ENCODE results near the gene SPTA1. TPM values are rescaled to one million over a fixed set of nuclear protein-coding genes. Genes with fewer than 3 reads are reported as not detected.

Gene SPTA1
- total and polyA plus RNA-seq, 2 of the 4 experiments (the other 2 are of a cell fraction), result not detected

DNA sequence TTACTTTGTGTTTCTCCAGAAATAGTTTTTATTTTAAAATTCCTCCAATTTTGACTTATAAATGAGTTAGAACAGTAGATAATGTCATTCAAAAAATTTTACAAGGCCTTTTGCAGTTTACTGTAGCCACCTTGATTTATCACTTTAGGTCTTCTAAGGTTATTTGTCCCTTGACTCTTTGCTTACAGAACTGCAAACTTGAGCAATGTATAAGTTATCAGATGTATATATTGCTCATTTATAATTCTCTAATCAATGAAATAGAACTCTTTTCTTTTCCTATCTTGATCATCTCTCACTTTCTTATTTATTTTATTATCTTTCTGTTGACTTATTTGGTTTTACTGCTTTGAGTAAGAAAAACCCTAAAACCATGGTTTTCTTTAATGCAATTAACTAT is 5.8 kb upstream of the SPTA1 start:
- no peak overlapping the region for H3K23ac ChIP-seq (ENCODE audit: low read depth, low read length)
- H2AK5ac ChIP-seq (ENCODE audit: low read depth, low read length), result no peak overlapping the region
- H3K4ac ChIP-seq (ENCODE audit: low read depth, low read length), result no peak overlapping the region
- no peaks in the 10 kb centered on the region for H3K27me3 ChIP-seq (ENCODE audit: control insufficient read depth, insufficient read depth, low read length)
- ChIA-PET CTCF (no interaction called here), POLR2A (ENCODE audit: unreplicated experiment) (no interaction called here)
- BruUV-seq (replicated peaks), result no TSS peak
- no peak overlapping the region for H2AK9ac ChIP-seq (replicated peaks; ENCODE audit: low read depth, low read length, poor library complexity)
- H2BK15ac ChIP-seq (ENCODE audit: low read depth, low read length), result no peak overlapping the region
- no peaks in the 10 kb centered on the region; the same call in 1 of the 2 replicates for H3K9me3 ChIP-seq (ENCODE audit: control insufficient read depth, insufficient read depth, low read length)
- DNase-seq, result no peak
- H4K8ac ChIP-seq (ENCODE audit: low read depth in 2 of 2, low read length in 2 of 2), result no peak overlapping the region
- no peaks in the 10 kb centered on the region for H3K79me1 ChIP-seq (ENCODE audit: low read depth in 1 of 2, low read length in 2 of 2)
- no peak overlapping the region for H4K91ac ChIP-seq (ENCODE audit: insufficient read depth, low read depth, low read length)
- dilution Hi-C loops (cut with HindIII; ENCODE audit: low sequenced_read_pairs, unreplicated experiment), result no loop called here
- no peak overlapping the region for H3K4me3 ChIP-seq (ENCODE audit: insufficient read depth, low read depth, low read length)
- no peak overlapping the region for H3K14ac ChIP-seq (replicated peaks; ENCODE audit: low read depth, low read length)
- H4K5ac ChIP-seq (ENCODE audit: low read depth, low read length), result no peak overlapping the region
- no peaks in the 10 kb centered on the region for H3K9me1 ChIP-seq (ENCODE audit: insufficient read depth, low read length)
- H2BK5ac ChIP-seq (ENCODE audit: low read depth, low read length, poor library complexity, severe bottlenecking), result no peak overlapping the region
- no peak overlapping the region for H3K56ac ChIP-seq (ENCODE audit: extremely low read depth, insufficient read depth, low read length)
- ATAC-seq (ENCODE audit: low read depth), result no peak
- intact Hi-C loops (cut with micrococcal nuclease), result no loop called here
- no peak overlapping the region for H3K27ac ChIP-seq (ENCODE audit: insufficient read depth, low read length)
- TF ChIP-seq POLR2A (IDR thresholded peaks at IDR 0.05; ENCODE audit: low read depth, low read length) (no peak), RAD21 (IDR thresholded peaks at IDR 0.05; ENCODE audit: low read length) (no peak), CHD1 (IDR thresholded peaks at IDR 0.05; ENCODE audit: low read depth, low read length) (no peak), MAZ (IDR thresholded peaks at IDR 0.05; ENCODE audit: borderline replicate concordance, low read depth, low read length) (no peak), SMC3 (IDR thresholded peaks at IDR 0.05; ENCODE audit: low read depth, low read length) (no peak), NFE2L2 (IDR thresholded peaks at IDR 0.05; ENCODE audit: low read depth, low read length) (no peak)
- no peak overlapping the region for H3K4me2 ChIP-seq (ENCODE audit: low read depth, low read length)
- H3K4me1 ChIP-seq (ENCODE audit: control insufficient read depth, insufficient read depth, low read length), result no peaks in the 10 kb centered on the region
- no peak overlapping the region for H2BK120ac ChIP-seq (ENCODE audit: low read depth, low read length)
- in situ Hi-C loops (cut with MboI; ENCODE audit: low sequenced_read_pairs), result no loop called here
- no peaks in the 10 kb centered on the region for H4K20me1 ChIP-seq (ENCODE audit: insufficient read depth, low read length)
- no peaks in the 10 kb centered on the region for H3K36me3 ChIP-seq (ENCODE audit: control insufficient read depth, insufficient read depth, low read length)
- H3K18ac ChIP-seq (ENCODE audit: low read depth, low read length), result no peak overlapping the region
- H3K9ac ChIP-seq (ENCODE audit: low read depth, low read length), result no peak overlapping the region
- H2AFZ ChIP-seq (replicated peaks; ENCODE audit: low read length, poor library complexity), result no peak overlapping the region
- no peak overlapping the region for H2BK20ac ChIP-seq (ENCODE audit: low read depth, low read length)

All from IMR-90 (cell line).